Endothelial cell (in vitro differentiated cells): ENCODE data around the gene TMC1. TPM values are rescaled to one million over a fixed set of nuclear protein-coding genes. Genes with fewer than 3 reads are reported as not detected.

Source experiments
- DNase-seq: peaks from one replicate; pipeline ENCODE4 v3.0.0; 2021; ENCODE audit warnings: low spot score
- H3K27ac Mint-ChIP-seq: one replicate; pipeline ENCODE4 v1.8.0; 2021; ENCODE audit warnings: mixed read lengths, inconsistent platforms; ENCODE audit not compliant: unreplicated experiment
- H3K27me3 Mint-ChIP-seq: one replicate; pipeline ENCODE4 v1.8.0; 2021; ENCODE audit warnings: mild to moderate bottlenecking, moderate library complexity, mixed read lengths, inconsistent platforms; ENCODE audit not compliant: unreplicated experiment
- H3K36me3 Mint-ChIP-seq: one replicate; pipeline ENCODE4 v1.8.0; 2021; ENCODE audit warnings: mild to moderate bottlenecking, low read depth, mixed read lengths, inconsistent platforms; ENCODE audit not compliant: unreplicated experiment
- H3K4me1 Mint-ChIP-seq: one replicate; pipeline ENCODE4 v1.8.0; 2021; ENCODE audit warnings: mild to moderate bottlenecking, mixed read lengths, inconsistent platforms; ENCODE audit not compliant: unreplicated experiment
- H3K4me3 Mint-ChIP-seq: one replicate; pipeline ENCODE4 v1.8.0; 2021; ENCODE audit warnings: mild to moderate bottlenecking, mixed read lengths, inconsistent platforms; ENCODE audit not compliant: unreplicated experiment
- H3K9me3 Mint-ChIP-seq: one replicate; pipeline ENCODE4 v1.8.0; 2021; ENCODE audit warnings: mixed read lengths, inconsistent platforms; ENCODE audit not compliant: unreplicated experiment
- total RNA-seq: library from RNA; stranded (reverse); fragmentation: NEBNext Ultra II Directional; extraction: Animal tissue kit (Norgen Biotek cat#: 25700); gene quantifications from one replicate; pipeline ENCODE4 v1.2.1, GENCODE V29; 2021; ENCODE audit not compliant: unreplicated experiment
- TF ChIP-seq, protein P1 (sequence below): fragments of 200-600 bp; sonication (generic); IDR thresholded peaks from one replicate; pipeline ENCODE4 v1.5.0; 2021; ENCODE audit warnings: antibody characterized with exemption; ENCODE audit not compliant: unreplicated experiment

The TMC1 gene
- total RNA-seq, 1 donor from 2014 or later = not detected

DNA sequence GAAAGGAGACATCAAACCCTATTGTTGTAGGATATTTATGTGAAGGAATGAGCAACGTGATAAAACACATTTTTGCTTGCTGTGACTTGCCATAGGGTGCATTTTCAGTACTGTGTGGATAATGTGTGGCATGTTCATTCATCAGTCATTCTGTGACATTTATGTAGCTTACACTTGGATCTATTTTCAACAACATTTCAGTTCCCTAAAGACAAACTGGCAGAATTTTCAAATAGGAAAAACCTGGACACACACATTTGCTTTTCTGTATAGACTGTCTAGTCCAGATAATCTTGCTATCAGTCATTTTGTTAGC, 127.7 kb downstream of the TMC1 start:
- H3K36me3 Mint-ChIP-seq = no peaks in the 10 kb centered on the region
- TF ChIP-seq, protein P1, sequence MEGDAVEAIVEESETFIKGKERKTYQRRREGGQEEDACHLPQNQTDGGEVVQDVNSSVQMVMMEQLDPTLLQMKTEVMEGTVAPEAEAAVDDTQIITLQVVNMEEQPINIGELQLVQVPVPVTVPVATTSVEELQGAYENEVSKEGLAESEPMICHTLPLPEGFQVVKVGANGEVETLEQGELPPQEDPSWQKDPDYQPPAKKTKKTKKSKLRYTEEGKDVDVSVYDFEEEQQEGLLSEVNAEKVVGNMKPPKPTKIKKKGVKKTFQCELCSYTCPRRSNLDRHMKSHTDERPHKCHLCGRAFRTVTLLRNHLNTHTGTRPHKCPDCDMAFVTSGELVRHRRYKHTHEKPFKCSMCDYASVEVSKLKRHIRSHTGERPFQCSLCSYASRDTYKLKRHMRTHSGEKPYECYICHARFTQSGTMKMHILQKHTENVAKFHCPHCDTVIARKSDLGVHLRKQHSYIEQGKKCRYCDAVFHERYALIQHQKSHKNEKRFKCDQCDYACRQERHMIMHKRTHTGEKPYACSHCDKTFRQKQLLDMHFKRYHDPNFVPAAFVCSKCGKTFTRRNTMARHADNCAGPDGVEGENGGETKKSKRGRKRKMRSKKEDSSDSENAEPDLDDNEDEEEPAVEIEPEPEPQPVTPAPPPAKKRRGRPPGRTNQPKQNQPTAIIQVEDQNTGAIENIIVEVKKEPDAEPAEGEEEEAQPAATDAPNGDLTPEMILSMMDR = no peak
- H3K4me1 Mint-ChIP-seq = no peaks in the 10 kb centered on the region
- DNase-seq = no peak
- no peaks in the 10 kb centered on the region for H3K9me3 Mint-ChIP-seq
- H3K4me3 Mint-ChIP-seq = no peak overlapping the region
- no peak overlapping the region for H3K27ac Mint-ChIP-seq
- H3K27me3 Mint-ChIP-seq = no peaks in the 10 kb centered on the region

- TF ChIP-seq, protein P1 = no peak
- DNase-seq = no peak
- Mint-ChIP-seq H3K36me3 (no peaks in the 10 kb centered on the region), H3K4me1 (no peaks in the 10 kb centered on the region), H3K4me3 (no peak overlapping the region), H3K27ac (no peak overlapping the region), H3K9me3 (no peaks in the 10 kb centered on the region), H3K27me3 (no peaks in the 10 kb centered on the region)
Observed at GRCh38 chr9:72650206-72650605, 128.8 kb downstream of the TMC1 start.

DNA sequence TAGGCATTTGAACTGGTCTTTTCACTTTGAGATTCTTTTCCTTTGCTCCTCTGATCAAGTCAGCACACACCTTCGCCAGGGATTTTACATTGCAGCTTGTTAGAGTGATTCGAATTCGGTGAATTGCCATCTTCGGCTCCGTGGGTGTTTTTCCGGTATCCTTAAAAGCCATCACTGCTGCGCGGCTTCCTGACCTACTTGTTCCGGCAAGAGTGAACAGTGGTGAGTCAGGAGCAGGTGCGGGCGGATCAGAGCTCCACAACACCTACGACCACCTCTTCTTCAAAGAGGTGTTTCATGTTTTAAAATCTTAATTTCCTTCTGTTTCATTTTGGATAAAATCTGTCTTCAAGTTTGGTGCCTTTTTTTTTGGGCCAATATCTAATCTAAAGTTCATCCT, 134.6 kb downstream of the TMC1 start:
- TF ChIP-seq, protein P1 = no peak
- DNase-seq = no peak
- H3K4me3 Mint-ChIP-seq = no peak overlapping the region
- H3K4me1 Mint-ChIP-seq = no peaks in the 10 kb centered on the region
- no peak overlapping the region for H3K27ac Mint-ChIP-seq
- no peaks in the 10 kb centered on the region for H3K27me3 Mint-ChIP-seq
- H3K9me3 Mint-ChIP-seq = no peaks in the 10 kb centered on the region
- H3K36me3 Mint-ChIP-seq = no peaks in the 10 kb centered on the region

DNA sequence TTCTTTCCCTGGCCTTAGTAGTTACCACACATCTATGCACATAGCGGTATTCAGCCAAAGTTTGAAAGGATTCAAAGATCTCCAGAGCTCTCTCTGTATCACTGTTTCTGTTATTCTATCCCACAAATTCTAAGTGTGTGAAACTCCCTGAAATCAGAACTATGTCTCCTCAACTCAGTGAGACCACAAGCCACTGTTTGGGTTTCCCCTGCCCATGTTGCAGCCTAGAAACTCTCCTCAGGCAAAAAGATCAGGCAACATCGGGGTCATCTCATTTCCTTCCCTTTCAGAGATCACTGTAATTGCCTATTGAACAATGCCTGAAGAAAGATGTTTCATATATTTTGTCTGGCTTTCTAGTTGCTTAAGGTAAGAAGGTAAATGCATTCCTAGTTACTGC, 135.6 kb downstream of the TMC1 start:
- DNase-seq = no peak
- H3K4me1 Mint-ChIP-seq = no peaks in the 10 kb centered on the region

DNA sequence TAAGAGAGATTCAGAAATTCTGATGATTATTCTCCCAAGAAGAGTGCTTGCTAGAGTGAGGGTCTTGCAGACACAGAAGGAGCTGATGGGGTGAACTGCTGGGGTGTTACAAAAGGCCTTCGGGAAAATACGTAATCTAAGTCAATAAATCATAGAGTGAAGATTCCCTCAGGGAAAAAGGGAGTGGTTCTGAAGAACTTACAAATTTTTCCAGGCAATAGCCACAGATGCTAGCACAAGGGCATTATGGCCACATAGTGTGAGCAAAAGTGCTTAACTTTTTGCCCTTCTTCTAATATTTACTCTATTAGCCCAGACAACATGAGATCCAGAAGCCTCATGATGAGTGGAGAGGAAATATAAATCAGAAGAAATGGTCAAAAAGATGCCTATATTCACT, 137.3 kb downstream of the TMC1 start:
- no peaks in the 10 kb centered on the region for H3K4me1 Mint-ChIP-seq
- no peaks in the 10 kb centered on the region for H3K27me3 Mint-ChIP-seq
- DNase-seq = no peak
- H3K27ac Mint-ChIP-seq = no peak overlapping the region
- H3K36me3 Mint-ChIP-seq = no peaks in the 10 kb centered on the region
- H3K9me3 Mint-ChIP-seq = no peaks in the 10 kb centered on the region
- no peak overlapping the region for H3K4me3 Mint-ChIP-seq
- TF ChIP-seq, protein P1 = no peak

More for the DNA sequence above, 135.6 kb downstream of the TMC1 start:
- Mint-ChIP-seq H3K9me3 (no peaks in the 10 kb centered on the region), H3K27me3 (no peaks in the 10 kb centered on the region), H3K36me3 (no peaks in the 10 kb centered on the region), H3K4me3 (no peak overlapping the region), H3K27ac (no peak overlapping the region)
- TF ChIP-seq, protein P1 = no peak
